ENCODE measurements around the gene ERBB4.
A peak's percentile ranks its signal among the peaks of the same experiment; 100 is the strongest.

GRCh38 chr2:212537726-212538304 is 787 bp downstream of the ERBB4 start:
- TF ChIP-seq CTCF (IDR thresholded peaks at IDR 0.05) = peak in 1 of 3 donors; percentile 12
- no peak for TF ChIP-seq POLR2AphosphoS5 (IDR thresholded peaks at IDR 0.05)
- no peak for TF ChIP-seq POLR2A (IDR thresholded peaks at IDR 0.05)

All from breast epithelium (tissue), 3 donors.